Activated CD8-positive, alpha-beta memory T cell treated with anti-CD3 and anti-CD28 coated beads, Interleukin-2, amount 50 U/mL, for 1 hour (primary cell): ENCODE measurements around the gene KCNJ3.
"Not testable (repeated sequence)": the region's sequence is repeated elsewhere in the genome, so short reads cannot be mapped to it uniquely, and the experiment has no call there.

Experiments used
- DNase-seq: peaks from one replicate; pipeline ENCODE4 v3.0.0-alpha.2; 2020; ENCODE audit errors: extremely low read depth

KCNJ3 gene

DNA sequence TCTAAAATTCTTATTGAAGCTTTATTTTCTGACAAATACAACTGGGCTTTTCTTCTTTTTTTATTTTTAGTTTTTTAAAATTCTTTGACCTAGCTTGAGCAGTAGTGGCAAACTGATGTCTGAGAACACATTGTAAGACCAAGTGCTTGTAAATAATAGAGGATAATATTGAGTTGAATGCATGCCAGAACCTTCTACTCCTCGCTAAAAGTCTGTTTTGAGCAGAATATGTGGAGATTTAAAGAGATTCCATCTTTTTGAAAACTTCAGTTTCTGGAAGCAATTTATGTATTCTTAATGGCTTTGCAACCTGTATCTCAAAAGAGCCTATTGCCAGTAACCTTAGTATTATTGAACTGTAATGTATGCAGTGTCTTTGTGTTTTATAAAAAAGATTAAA, 148.3 kb downstream of the KCNJ3 start:
- DNase-seq: no peak

- no peak for DNase-seq
Observed at GRCh38 chr2:154849482-154849881, 151.0 kb downstream of the KCNJ3 start.

DNA sequence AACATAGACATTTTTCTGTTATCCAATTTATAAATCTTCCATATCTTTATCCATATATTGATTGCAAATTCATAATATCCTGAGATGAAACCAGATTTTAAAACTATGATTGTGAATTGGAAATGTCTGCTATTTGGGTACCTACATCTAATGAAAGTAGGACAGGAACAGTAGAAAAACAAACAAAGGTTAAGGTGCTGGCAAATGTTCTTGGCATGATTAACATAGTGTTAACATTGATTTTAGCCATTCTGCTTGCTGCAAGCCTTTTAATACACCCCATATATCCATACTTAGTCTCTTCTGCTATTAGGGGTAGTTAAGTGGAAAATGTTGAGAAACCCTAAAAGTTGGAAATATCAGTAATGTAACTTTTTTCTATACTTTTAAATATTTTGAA, 152.0 kb downstream of the KCNJ3 start:
- no peak for DNase-seq

- DNase-seq: no peak
Observed at GRCh38 chr2:154855138-154855537, 156.6 kb downstream of the KCNJ3 start.

- not testable (repeated sequence) for DNase-seq
Observed at GRCh38 chr2:154867151-154867550, 168.7 kb downstream of the KCNJ3 start.

- no peak for DNase-seq
Observed at GRCh38 chr2:154875999-154876398, 177.5 kb downstream of the KCNJ3 start.

- DNase-seq: no peak
Observed at GRCh38 chr2:154882725-154883124, 184.2 kb downstream of the KCNJ3 start.

DNA sequence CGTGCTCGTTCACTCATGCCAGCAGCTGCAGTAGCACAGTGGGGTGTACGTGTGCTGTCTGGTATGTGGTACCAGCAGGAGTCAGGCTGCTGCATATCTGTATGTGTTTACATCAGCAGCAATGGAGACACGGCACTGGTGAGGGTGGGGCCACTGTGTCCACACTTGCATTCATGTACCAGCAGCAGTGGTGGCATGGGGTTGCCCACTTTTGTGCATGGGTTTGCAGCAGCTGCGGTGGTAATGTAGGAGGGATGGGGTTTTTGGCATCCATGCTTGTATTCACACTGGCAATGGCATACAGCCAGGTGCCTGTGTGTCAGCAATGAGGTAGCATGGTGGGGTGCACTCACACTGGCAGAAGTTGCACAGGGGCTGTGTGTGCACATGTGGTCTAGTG, 187.8 kb downstream of the KCNJ3 start:
- no peak for DNase-seq

DNA sequence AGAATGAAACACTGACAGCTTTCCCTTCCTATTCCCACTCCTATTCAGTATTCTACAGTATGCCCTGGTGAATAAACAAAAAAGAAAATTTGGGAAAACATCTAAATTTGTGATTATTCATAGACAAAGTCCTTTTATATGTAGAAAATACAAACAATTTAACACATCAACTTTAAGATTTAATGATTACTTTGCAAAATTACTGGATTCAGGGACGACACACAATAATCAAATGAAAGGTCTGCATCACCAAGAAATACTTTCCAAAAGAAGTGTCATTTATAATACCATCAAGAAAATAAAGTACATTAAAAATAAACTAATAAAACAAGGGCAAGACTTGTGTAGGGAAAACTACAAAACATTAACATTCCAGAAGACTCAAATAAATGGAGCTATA, 199.8 kb downstream of the KCNJ3 start:
- no peak for DNase-seq

DNA sequence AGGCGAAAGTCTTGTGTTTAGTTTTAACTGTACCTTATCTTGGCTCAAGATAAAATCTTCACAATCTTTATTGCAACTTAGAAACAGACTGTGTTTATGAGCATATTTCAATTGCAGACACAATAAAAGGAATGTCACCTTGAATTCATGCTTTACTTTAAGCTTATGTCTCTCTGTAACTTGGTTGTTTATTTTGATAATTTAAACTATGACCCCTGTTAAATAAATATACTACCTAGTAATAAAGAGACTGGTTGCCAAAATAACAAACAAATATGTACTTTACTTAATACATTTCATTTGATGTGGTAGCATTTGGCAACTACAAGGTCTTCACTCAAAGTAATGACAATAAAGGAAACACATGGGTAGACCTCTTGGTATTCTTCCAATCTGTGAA, 202.6 kb downstream of the KCNJ3 start:
- no peak for DNase-seq
